COR-L47 (cell line): ENCODE data around the gene RUNX1.
"Not testable (repeated sequence)": the region's sequence is repeated elsewhere in the genome, so short reads cannot be mapped to it uniquely, and the experiment has no call there.

Experiments
- DNase-seq: peaks from one replicate; lab custom pipeline; 2025; lab: John Stamatoyannopoulos, UW

The RUNX1 gene

DNA sequence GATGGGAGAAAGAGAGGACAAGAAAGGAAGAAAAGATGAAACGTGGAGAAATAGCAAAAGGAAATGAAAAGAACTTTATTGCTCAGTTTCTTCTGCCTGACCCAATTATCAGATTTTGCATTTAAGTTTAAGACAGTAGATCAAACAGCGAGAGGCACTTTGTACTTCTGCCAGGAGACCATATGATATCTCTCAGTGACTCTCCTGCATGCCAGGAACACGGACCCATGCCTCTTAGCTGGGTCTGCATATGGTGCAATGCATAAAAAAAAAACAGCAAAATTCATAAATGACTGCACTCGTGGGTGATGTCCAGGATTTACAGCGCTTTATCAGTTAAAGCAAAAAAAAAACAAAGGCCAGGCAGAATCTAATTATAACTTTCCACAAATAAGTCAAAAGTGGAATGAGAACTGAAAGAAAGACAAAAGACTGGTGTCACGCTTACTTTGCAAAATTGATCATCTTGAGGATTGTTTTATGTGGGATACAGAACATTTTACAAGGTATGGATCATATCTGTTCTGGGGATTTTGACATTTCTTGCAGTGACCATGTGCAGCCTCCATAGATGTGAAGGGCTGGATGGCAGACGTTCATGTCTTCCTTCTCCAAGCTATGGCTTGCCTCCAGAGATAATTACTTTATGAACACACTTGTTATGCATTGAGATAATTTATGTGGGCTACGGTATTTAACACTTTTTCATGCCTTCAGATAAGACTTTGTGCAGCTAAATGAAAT is 79.5 kb downstream of the RUNX1 start:
- no peak for DNase-seq

DNA sequence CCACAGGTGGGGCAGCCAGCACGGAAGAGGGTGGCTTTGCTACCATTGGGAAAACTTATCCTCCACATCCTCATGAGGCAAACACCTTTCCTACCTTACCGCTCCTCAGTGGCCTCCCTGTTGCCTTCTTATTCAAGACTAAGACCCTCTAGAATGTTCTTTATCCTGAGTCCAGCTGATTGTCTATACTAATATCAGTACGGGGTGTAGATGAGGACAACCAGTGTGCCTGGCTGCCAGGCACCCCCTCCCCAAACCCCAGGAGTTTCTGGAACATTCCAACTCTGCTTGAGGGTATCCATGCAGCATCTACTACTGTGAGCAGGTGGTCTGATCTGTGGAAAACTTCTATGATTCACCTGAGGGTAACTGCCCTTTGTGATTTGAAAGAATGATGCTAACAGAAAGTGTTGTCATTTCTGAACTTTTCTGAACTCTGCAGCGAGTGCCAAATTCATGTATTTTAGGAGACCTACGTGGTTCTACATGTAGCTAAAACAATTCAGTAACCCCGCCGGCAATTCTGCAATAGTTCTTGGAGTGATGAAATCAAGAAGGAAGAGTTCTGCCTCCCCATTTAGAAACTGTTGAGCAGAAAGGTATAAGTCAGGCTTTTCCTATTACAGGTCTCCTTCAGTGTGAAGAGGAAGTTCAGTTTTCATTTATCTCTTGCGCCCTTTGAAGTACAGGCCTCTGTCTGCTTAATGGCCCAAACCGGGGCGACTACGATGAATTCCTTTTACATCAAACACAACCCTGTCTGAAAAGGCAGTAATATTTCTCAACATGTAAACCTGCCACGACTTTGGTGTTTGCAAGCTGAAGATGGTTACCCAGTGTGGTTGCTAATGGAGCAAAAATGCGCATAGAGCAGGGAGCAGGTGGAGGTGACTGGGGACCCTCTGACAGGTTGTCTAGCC is 80.4 kb downstream of the RUNX1 start:
- DNase-seq: no peak

DNA sequence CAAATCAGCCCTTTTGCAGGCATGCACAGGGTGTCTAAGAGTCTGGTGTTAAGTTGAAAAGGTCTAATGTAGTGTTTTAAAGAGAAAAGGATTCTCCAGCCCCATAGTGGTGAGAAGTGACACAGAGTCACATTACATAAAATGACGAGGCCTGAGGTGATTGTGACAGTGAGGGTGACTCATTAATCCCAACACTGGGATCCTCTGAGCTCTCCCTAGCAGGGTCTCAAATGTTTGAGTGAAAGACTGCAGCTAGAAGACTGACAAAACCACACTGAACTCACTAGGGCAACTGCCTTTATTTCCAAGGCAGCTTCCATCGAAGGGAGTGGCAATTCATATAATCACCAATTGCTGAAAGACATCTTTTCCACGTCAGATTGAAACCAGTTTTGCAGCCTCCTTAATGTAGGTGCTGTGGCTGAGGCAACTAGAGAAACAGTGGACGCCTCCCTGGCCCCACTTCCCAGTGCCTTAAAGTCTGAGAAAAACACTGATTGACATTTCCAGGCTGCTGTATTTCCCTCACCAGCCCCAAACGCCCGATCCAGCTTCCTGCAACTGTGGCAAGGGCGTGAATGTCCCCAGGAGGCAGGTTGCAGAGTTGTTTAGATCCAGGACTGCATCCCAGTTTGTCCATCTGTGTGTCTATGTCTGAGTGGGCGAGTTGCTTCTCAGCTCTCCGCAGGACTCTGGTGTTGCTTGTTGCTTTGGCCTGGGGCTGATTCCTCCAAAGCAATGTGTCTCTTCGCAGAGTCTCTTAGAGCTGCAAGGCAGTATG is 81.4 kb downstream of the RUNX1 start:
- no peak for DNase-seq

- DNase-seq: not testable (repeated sequence)
These were observed 82.2 kb downstream of the RUNX1 start for GRCh38 chr21:34966881-34967280.

GRCh38 chr21:34965200-34966174 is 83.6 kb downstream of the RUNX1 start:
- DNase-seq: no peak

- no peak for DNase-seq
These were observed 86.4 kb downstream of the RUNX1 start for GRCh38 chr21:34962586-34963222.

GRCh38 chr21:34962136-34962535 is 87.0 kb downstream of the RUNX1 start:
- DNase-seq: no peak

DNA sequence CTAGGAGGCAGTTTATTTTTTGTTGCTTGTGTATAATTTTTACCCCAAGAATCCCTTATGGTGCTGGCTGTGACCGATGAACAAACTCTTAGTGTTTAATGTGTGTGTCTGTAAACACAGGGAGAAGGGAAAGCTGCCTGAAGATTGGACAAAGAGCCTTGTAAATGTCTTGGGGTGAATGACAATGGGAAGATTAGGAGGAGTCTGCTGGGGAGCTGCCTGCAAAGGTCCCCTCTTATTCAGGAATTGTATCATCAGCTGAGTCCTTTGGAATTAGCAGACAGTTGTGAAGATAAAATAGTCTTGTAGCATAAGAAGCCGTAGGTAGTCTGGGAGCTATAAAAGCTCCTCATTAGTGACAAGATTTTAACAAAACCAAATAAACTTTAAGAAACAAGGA is 88.4 kb downstream of the RUNX1 start:
- no peak for DNase-seq

GRCh38 chr21:34959607-34960006 is 89.5 kb downstream of the RUNX1 start:
- DNase-seq: no peak

DNA sequence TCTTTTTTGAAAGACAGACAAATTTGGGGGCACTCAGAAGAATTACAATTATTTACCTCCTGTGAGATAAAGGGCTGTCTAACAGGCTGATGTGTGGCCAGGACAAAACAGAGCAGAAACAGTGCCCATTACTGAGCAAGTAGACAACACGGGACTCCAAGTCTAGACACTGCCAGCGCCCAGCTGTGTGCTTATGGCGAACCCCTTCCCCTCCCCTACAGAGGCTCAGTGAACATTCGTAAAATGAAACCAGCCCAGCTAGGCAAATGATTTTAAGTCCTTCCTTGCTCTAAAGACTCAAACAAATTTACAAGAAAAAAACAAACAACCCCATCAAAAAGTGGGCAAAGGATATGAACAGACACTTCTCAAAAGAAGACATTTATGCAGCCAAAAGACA is 91.1 kb downstream of the RUNX1 start:
- no peak for DNase-seq

- DNase-seq: no peak
These were observed 92.4 kb downstream of the RUNX1 start for GRCh38 chr21:34956416-34957316.

DNA sequence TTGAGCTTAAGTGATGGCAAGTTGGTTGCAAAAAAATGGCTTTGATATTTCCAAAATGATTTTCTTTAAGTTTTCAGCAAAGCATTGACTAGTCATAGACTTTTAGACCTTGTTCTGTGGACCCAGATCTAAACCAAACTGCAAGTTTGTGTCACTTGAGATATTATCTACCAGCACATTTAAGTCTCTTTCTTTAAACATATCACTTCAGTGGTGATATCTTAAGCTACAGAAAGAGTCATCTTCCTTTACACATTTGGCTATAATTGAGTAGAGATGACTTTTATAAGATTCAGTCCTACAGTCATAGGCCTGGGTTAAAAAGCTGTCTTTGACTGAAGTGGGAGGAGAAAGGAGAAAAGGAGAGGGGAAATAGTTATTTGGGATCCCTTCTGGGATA is 95.2 kb downstream of the RUNX1 start:
- DNase-seq: no peak

DNA sequence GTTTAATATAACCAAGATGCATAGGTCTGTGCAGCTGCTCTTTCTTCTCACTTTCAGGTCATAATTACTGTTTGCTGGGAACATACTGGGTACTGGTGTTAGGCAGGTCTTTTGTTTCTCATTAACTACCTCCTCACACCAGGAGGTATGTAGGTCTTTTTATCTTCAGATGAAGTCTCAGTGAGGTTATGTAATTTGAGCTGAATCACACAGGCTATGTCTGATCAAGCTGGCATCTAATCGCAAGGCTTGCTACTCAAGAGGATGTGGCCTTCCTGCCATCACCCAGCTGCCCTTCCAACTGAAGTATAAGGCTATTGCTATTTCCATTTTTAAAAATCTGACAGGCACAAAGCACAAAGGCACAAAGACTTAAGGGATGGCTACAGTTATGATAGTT is 96.4 kb downstream of the RUNX1 start:
- DNase-seq: peak; percentile 89

DNA sequence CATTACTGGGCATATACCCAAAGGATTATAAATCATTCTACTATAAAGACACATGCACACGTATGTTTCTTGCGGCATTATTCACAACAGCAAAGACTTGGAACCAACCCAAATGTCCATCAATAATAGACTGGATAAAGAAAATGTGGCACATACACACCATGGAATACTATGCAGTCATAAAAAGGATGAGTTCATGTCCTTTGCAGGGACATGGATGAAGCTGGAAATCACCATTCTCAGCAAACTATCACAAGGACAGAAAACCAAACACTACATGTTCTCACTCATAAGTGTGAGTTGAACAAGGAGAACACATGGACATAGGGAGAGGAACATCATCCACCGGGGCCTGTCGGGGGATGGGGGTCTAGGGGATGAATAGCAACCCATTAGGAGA is 97.2 kb downstream of the RUNX1 start:
- DNase-seq: not testable (repeated sequence)

DNA sequence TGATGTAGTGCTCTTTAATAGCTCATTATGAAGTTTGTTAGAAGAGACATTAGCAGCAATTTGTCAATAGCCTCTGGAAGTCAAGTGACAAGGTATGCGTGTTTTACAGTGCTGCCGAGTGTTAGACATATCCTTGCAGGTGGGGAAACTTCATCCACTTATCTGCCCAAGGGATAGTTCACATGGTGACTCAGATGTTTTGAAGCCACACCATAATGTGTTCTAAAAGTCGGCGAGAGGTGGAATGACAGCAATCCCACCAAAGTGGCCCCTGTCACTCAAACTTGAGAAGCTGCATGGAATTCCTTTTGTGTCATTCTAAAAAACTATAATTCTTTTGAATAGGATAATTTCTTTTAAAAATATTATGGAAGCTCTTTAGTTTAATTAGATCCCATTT is 98.1 kb downstream of the RUNX1 start:
- no peak for DNase-seq

- no peak for DNase-seq
These were observed 99.6 kb downstream of the RUNX1 start for GRCh38 chr21:34949499-34949898.

DNA sequence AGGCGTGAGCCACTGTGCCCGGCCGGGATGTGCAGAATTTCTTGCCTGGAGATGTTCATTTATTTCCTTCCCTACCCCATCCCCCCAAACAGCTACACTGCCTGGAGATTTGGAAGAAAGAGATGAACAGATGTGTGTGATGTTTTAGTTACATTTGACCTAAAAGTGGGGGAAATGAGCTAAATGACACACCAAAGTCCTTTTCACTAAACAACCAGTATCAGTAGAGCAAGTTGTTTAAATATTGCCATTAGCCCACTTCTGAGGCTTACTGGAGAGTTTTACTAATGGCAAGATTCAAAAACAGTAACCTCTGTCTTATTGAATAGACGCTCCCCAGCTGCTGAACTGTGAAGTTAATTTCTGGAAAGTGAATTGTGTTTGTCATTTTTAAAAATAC is 100.1 kb downstream of the RUNX1 start:
- DNase-seq: no peak

DNA sequence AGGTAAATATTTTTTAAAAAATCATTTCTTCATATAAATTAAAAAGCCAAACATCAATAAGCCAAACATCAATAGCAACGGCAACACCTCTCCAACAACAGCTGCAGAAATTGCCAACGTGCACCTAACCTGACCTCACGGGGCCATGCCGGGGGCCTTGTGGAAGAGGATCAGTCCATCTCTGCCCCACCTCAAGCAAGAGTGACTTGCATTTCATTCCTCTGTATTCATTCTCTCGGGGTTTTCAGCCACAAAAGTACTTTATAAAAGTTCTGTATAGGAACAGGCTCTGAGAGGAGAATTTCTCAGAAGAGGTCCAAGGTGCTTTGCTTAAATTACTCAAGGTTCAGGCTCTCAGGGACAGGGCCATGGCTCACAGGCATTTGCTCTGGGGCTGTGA is 100.9 kb downstream of the RUNX1 start:
- no peak for DNase-seq

DNA sequence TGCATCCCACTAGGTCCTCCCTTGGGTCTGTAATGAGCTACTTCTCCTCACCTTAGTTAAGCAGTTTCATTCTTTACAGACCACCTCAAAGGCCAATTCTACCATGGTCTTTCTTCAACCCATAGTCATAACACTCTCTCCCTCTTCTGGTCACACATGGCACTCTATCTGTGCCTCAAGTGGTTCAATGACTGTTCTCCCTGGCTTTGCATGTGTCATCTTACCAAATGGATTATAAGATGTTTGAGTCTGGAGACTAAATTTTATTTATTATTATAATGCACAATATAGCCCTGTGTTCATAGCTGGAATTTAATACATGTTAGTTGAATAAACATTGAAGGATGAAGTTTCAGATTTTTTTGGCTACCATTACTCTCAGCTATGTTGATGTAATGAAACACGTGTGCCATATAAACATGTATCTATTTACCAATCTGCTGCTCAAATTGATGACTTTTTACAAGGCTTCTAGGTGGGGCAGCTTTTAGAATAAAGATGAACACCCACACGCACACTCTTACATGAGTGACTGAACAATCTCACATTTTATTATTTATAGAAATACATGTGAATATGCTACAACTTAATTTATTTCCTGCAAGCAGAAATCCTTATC is 102.1 kb downstream of the RUNX1 start:
- no peak for DNase-seq
